GM10847 (cell line): ENCODE measurements around the gene JMJD8.

Source experiments
- POLR2A ChIP-seq: IDR thresholded peaks from 2 replicates; pipeline ENCODE4 v1.6.1; 2011; ENCODE audit not compliant: insufficient read length; ENCODE audit errors: extremely low read depth

JMJD8 gene

GRCh38 chr16:704552-705380 lies 20.6 kb upstream of the JMJD8 start:
- no peak for TF ChIP-seq POLR2A

GRCh38 chr16:704047-704446 lies 19.9 kb upstream of the JMJD8 start:
- no peak for TF ChIP-seq POLR2A

GRCh38 chr16:703406-703805 lies 19.3 kb upstream of the JMJD8 start:
- no peak for TF ChIP-seq POLR2A

- no peak for TF ChIP-seq POLR2A
Observed at GRCh38 chr16:702341-702740, 18.2 kb upstream of the JMJD8 start.

GRCh38 chr16:700684-701584 lies 16.8 kb upstream of the JMJD8 start:
- no peak for TF ChIP-seq POLR2A

GRCh38 chr16:698911-699671 lies 15.0 kb upstream of the JMJD8 start:
- TF ChIP-seq POLR2A: no peak

- TF ChIP-seq POLR2A: peak; percentile 39
Observed at GRCh38 chr16:695355-696089, 11.4 kb upstream of the JMJD8 start.

GRCh38 chr16:694863-695354 lies 10.8 kb upstream of the JMJD8 start:
- TF ChIP-seq POLR2A: no peak

GRCh38 chr16:694187-694862 lies 10.2 kb upstream of the JMJD8 start:
- TF ChIP-seq POLR2A: no peak

- TF ChIP-seq POLR2A: no peak
Observed at GRCh38 chr16:693766-694165, 9.6 kb upstream of the JMJD8 start.

- no peak for TF ChIP-seq POLR2A
Observed at GRCh38 chr16:693364-693763, 9.2 kb upstream of the JMJD8 start.

GRCh38 chr16:692356-693108 lies 8.4 kb upstream of the JMJD8 start:
- TF ChIP-seq POLR2A: no peak

- TF ChIP-seq POLR2A: no peak
Observed at GRCh38 chr16:689175-689897, 5.2 kb upstream of the JMJD8 start.
